ENCODE results near the gene ROPN1L.

ROPN1L gene

DNA sequence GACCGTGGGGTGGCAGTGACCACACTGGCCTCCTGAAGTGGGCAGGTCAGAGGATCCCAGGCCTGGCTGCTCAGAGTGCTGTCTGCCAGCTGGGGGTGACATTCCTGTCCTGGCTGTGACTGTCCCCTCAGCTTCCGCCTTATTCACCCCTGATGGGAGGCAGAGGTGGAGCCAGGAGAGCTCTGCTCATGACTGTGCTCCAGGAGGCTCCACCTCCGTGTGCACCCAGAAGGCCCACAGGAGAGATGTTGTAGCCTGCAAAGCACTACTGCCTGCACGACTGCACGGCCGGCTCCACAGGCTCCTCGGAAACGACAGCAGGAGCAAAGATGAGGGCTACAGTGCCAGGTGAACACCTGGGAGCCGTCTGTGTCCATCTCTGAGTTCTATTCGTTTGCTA is 60.9 kb downstream of the ROPN1L start:
- TF ChIP-seq, protein P1, sequence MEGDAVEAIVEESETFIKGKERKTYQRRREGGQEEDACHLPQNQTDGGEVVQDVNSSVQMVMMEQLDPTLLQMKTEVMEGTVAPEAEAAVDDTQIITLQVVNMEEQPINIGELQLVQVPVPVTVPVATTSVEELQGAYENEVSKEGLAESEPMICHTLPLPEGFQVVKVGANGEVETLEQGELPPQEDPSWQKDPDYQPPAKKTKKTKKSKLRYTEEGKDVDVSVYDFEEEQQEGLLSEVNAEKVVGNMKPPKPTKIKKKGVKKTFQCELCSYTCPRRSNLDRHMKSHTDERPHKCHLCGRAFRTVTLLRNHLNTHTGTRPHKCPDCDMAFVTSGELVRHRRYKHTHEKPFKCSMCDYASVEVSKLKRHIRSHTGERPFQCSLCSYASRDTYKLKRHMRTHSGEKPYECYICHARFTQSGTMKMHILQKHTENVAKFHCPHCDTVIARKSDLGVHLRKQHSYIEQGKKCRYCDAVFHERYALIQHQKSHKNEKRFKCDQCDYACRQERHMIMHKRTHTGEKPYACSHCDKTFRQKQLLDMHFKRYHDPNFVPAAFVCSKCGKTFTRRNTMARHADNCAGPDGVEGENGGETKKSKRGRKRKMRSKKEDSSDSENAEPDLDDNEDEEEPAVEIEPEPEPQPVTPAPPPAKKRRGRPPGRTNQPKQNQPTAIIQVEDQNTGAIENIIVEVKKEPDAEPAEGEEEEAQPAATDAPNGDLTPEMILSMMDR (IDR thresholded peaks at IDR 0.05), result no peak
- TF ChIP-seq ZFX (IDR thresholded peaks at IDR 0.05; ENCODE audit: borderline replicate concordance), result no peak

DNA sequence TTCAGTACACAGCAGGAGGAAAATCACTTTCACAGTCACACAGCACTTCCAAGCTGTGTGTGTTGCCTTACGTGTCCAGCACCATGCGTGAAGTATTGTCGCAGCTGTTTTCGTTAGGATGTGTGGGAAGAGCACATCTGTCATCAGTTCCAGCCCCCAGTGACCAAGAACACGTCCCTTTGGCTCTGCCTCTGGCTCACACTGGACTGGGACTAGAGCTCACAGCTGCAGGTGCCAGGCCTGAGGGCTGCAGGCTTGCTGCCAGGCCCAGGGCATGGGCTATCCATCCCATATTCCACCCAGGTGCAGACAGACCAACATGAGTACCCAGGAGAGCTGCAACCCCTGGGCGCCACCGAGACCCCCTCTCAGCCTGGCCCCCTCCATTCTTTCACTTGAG is 61.6 kb downstream of the ROPN1L start:
- no peak for TF ChIP-seq ZFX (IDR thresholded peaks at IDR 0.05; ENCODE audit: borderline replicate concordance)
- TF ChIP-seq, protein P1 (IDR thresholded peaks at IDR 0.05), result no peak
- no peak overlapping the region for H3K27ac ChIP-seq

More for the DNA sequence above, 60.9 kb downstream of the ROPN1L start:
- no peak overlapping the region for H3K27ac ChIP-seq

DNA sequence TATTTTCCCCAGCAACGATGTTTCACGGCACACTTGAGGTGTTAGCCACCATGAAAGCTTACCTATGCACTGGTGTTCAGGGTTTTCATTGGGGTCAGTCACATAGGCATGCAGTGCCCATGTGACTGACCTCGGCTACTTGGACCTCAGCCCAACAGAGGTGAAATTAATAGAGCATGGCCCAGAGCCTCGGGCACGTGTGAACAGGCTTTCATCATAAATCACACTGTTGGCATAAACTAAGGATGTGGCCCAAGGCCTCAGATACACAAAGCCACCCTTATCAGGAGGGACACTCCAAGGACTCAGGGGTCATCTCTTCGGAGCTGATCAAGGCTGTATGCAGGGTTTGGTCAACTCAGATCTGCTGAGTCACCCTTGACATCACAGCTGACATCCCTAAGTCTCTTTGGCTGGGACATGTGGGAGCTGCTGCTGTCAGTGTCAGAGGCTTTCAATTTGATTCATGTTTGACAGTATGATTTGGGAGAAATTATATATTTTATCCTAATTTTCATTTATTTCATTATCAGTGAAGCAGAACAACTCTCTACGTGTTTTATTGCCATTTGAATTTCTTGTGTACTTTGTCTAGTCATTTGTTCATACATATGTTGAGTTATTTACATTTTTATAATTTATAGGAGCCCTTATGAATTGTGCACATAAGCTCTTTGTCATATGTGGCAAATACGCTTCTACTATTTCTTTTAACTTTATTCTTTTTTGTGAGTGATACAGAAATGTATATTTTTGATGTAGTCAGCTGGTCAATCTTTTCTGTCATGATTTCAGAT is 62.5 kb downstream of the ROPN1L start:
- TF ChIP-seq ZFX (IDR thresholded peaks at IDR 0.05; ENCODE audit: borderline replicate concordance), result no peak
- TF ChIP-seq, protein P1 (IDR thresholded peaks at IDR 0.05), result no peak
- no peak overlapping the region for H3K27ac ChIP-seq

DNA sequence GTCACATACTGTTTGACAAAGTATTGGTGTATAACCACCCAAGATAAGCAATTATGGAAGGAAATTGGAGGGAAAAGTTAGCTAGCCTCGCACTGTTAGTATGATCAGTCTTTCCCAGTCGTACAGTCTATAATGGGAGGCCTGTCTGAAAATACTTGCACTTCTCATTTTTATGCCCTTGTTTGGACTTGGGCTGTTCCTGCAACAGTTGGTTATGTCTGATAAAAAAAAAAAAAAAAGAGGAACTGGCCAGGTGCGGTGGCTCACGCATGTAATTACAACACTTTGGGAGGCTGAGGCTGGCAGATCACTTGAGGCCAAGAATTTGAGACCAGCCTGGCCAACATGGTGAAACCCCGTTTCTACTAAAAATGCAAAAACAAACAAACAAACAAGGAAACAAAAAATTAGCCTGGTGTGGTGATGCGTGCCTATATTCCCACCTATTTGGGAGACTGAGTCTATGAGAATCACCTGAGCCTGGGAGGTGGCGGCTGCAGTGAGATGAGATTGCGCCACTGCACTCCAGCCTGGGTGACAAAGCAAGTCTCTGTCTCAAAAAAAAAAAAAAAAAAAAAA is 63.9 kb downstream of the ROPN1L start:
- no peak for TF ChIP-seq ZFX (IDR thresholded peaks at IDR 0.05; ENCODE audit: borderline replicate concordance)
- TF ChIP-seq, protein P1 (IDR thresholded peaks at IDR 0.05), result no peak
- H3K27ac ChIP-seq, result no peak overlapping the region

DNA sequence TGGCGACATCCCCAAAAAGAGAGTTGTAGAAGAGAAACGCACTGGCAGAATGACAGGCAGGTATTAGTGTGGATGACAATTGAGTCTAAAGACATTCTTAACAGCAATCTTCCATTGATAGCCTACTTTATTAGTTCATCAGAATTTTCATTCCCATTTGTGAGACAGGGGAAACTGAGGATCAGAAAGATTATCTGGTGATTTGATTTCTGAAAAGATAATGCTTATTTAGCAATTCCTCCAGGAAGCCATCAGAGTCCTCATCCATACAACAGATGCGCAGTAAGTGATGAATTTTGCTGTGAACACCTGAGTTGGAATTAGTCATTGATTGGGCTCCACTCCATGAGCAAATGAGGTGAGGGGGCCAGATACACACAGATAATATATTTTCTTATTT is 64.9 kb downstream of the ROPN1L start:
- TF ChIP-seq, protein P1 (IDR thresholded peaks at IDR 0.05), result no peak
- no peak for TF ChIP-seq ZFX (IDR thresholded peaks at IDR 0.05; ENCODE audit: borderline replicate concordance)
- no peak overlapping the region for H3K27ac ChIP-seq

DNA sequence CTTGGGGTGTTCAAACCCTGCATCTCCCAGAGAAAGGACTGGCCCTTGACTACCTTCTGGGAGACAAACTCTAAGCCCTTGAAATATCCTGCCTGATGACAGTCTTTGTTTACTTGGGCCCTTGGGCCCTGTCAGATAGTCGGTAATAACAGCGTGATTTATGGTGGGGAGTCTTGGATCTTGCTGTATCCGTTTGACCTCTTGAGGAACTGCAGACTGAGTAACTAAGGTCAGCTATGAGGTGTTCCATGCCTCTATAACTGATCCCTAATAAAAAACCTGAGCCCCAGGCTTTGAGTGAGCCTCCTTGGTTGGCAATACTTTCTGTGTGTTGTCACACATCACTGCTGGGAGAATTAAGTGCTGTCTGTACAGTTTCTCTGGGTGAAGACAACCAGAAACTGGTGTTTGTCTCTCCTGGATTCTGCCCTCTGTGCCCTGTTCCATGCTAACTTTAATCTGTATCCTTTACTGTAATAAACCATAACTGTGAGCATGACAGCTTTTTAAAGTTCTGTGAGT is 66.0 kb downstream of the ROPN1L start:
- no peak overlapping the region for H3K27ac ChIP-seq
- TF ChIP-seq ZFX (IDR thresholded peaks at IDR 0.05; ENCODE audit: borderline replicate concordance), result no peak
- TF ChIP-seq, protein P1 (IDR thresholded peaks at IDR 0.05), result no peak

DNA sequence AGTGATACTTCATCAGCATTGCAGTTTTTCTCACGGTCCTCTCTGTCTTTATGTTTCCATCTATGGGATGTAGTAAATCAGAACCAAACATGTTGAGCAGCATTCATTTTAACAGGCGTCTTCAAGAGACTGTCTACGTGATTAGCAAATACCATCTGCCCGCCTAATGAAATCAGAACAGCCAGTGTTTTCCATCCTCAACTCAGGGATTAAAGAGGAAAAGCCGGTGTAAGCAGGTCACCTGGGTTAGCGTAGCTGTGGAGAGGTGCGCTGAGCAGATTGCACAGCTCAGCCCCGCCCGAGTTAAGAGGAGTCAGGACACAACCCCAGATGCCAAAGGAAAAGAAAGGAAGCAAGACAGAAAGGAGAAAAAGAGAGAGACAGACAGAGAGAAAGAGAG is 67.9 kb downstream of the ROPN1L start:
- no peak overlapping the region for H3K27ac ChIP-seq
- no peak for TF ChIP-seq ZFX (IDR thresholded peaks at IDR 0.05; ENCODE audit: borderline replicate concordance)
- TF ChIP-seq, protein P1 (IDR thresholded peaks at IDR 0.05), result no peak

Data from 22Rv1 (cell line).